GM23338 (cell line): ENCODE results near the gene AGAP1. TPM values are rescaled to one million over a fixed set of nuclear protein-coding genes. Genes with fewer than 3 reads are reported as not detected.

Experiments used
- ATAC-seq: fragments of 200-7000 bp; cut with Tn5 transposase; 3 replicates; pipeline ENCODE4 v1.9.1; 2020
- DNase-seq: peaks from one replicate; pipeline ENCODE4 v3.0.0-alpha.2; 2015; ENCODE audit warnings: low spot score
- H2AFZ ChIP-seq: fragments of 200-600 bp; sonication (generic); 2 replicates; pipeline ENCODE4 v1.8.0; 2016; ENCODE audit warnings: antibody characterized with exemption, mild to moderate bottlenecking, moderate library complexity
- H3F3A ChIP-seq: fragments of 200-600 bp; sonication (generic); replicated peaks from 2 replicates; pipeline ENCODE4 v1.8.0; 2017; ENCODE audit warnings: antibody characterized with exemption, mixed run types, low read depth
- H3K27ac ChIP-seq: fragments of 200-600 bp; sonication (generic); 2 replicates; pipeline ENCODE4 v1.6.1; 2016; ENCODE audit warnings: low read depth
- H3K27me3 ChIP-seq: fragments of 200-600 bp; sonication (generic); 2 replicates; pipeline ENCODE4 v1.8.0; 2016; ENCODE audit warnings: mild to moderate bottlenecking, mixed run types, moderate library complexity; ENCODE audit not compliant: insufficient read depth
- H3K36me3 ChIP-seq: fragments of 200-600 bp; sonication (generic); 2 replicates; pipeline ENCODE4 v1.8.0; 2016; ENCODE audit warnings: mild to moderate bottlenecking; ENCODE audit not compliant: insufficient read depth
- H3K4me1 ChIP-seq: fragments of 200-600 bp; sonication (generic); 2 replicates; pipeline ENCODE4 v1.8.0; 2016; ENCODE audit warnings: mild to moderate bottlenecking, moderate library complexity; ENCODE audit not compliant: insufficient read depth
- H3K4me2 ChIP-seq: fragments of 200-600 bp; sonication (generic); 2 replicates; pipeline ENCODE4 v1.7.1; 2017; ENCODE audit warnings: mixed run types
- H3K4me3 ChIP-seq: fragments of 200-600 bp; sonication (generic); 2 replicates; pipeline ENCODE4 v1.6.1; 2016; ENCODE audit warnings: mixed run types
- H3K79me2 ChIP-seq: fragments of 200-600 bp; sonication (generic); replicated peaks from 2 replicates; pipeline ENCODE4 v1.8.0; 2017; ENCODE audit warnings: mild to moderate bottlenecking; ENCODE audit not compliant: insufficient read depth
- H3K9me2 ChIP-seq: fragments of 200-600 bp; sonication (generic); 2 replicates; pipeline ENCODE4 v1.8.0; 2017; ENCODE audit not compliant: insufficient read depth
- H4K20me1 ChIP-seq: fragments of 200-600 bp; sonication (generic); replicated peaks from 2 replicates; pipeline ENCODE4 v1.8.0; 2017; ENCODE audit warnings: mild to moderate bottlenecking; ENCODE audit not compliant: insufficient read depth
- H3K27ac Mint-ChIP-seq: 2 replicates; pipeline ENCODE4 v1.8.0; 2020; ENCODE audit warnings: inconsistent platforms, mild to moderate bottlenecking, moderate library complexity, mixed read lengths
- H3K27me3 Mint-ChIP-seq: 3 replicates; pipeline ENCODE4 v1.8.0; 2022; ENCODE audit warnings: low read depth, mild to moderate bottlenecking, moderate library complexity, mixed read lengths, inconsistent platforms; ENCODE audit not compliant: insufficient read depth, poor library complexity
- H3K36me3 Mint-ChIP-seq: 3 replicates; pipeline ENCODE4 v1.8.0; 2021; ENCODE audit warnings: low read depth, mild to moderate bottlenecking, inconsistent platforms, moderate library complexity, mixed read lengths
- H3K4me1 Mint-ChIP-seq: 3 replicates; pipeline ENCODE4 v1.8.0; 2020; ENCODE audit warnings: mild to moderate bottlenecking, inconsistent platforms, mixed read lengths
- H3K4me3 Mint-ChIP-seq: 3 replicates; pipeline ENCODE4 v1.8.0; 2021; ENCODE audit warnings: moderate library complexity, mild to moderate bottlenecking, inconsistent platforms, mixed read lengths
- H3K9me3 Mint-ChIP-seq: 3 replicates; pipeline ENCODE4 v1.8.0; 2020; ENCODE audit warnings: moderate library complexity, mild to moderate bottlenecking, inconsistent platforms, mixed read lengths
- CREB1 ChIP-seq: fragments of 250-450 bp; sonication (Bioruptor Pico); IDR thresholded peaks from 2 replicates; pipeline ENCODE4 v1.5.0; 2020; ENCODE audit warnings: low read depth, mild to moderate bottlenecking, moderate library complexity
- CTCF ChIP-seq, 2 experiments: fragments of 200-600 bp in 1 of 2; sonication (generic) in 1 of 2; conservative IDR thresholded peaks; 2 replicates each; pipeline versions ENCODE4 v1.5.1 to v1.6.1; 2016 to 2017; ENCODE audit warnings: antibody characterized with exemption in 2 of 2, low read depth in 2 of 2, mild to moderate bottlenecking in 2 of 2, moderate library complexity in 1 of 2
- ETS1 ChIP-seq: IDR thresholded peaks from 2 replicates; pipeline ENCODE4 v1.6.1; 2016; ENCODE audit warnings: antibody characterized with exemption
- EZH2 ChIP-seq: fragments of 200-600 bp; sonication (generic); IDR thresholded peaks from one replicate; pipeline ENCODE4 v1.8.0; 2017; ENCODE audit warnings: antibody characterized with exemption, mild to moderate bottlenecking, low read depth; ENCODE audit not compliant: unreplicated experiment
- EZH2phosphoT487 ChIP-seq: fragments of 200-600 bp; sonication (generic); IDR thresholded peaks from one replicate; pipeline ENCODE4 v1.8.1; 2018; ENCODE audit warnings: antibody characterized with exemption; ENCODE audit not compliant: unreplicated experiment
- JUNB ChIP-seq: IDR thresholded peaks from one replicate; pipeline ENCODE4 v1.6.1; 2016; ENCODE audit warnings: antibody characterized with exemption; ENCODE audit not compliant: unreplicated experiment
- NANOG ChIP-seq: IDR thresholded peaks from 2 replicates; pipeline ENCODE4 v1.6.1; 2016; ENCODE audit warnings: antibody characterized with exemption, borderline replicate concordance
- POLR2AphosphoS5 ChIP-seq: IDR thresholded peaks from 2 replicates; pipeline ENCODE4 v1.6.1; 2016; ENCODE audit warnings: antibody characterized with exemption, low read depth
- REST ChIP-seq: IDR thresholded peaks from one replicate; pipeline ENCODE4 v1.6.1; 2018; ENCODE audit warnings: antibody characterized with exemption; ENCODE audit not compliant: unreplicated experiment
- STAT1 ChIP-seq: IDR thresholded peaks from one replicate; pipeline ENCODE4 v1.6.1; 2016; ENCODE audit warnings: antibody characterized with exemption; ENCODE audit not compliant: unreplicated experiment
- ZNF114 ChIP-seq: fragments of 250-450 bp; sonication (Bioruptor Pico); IDR thresholded peaks from 2 replicates; pipeline ENCODE4 v1.5.0; 2020; ENCODE audit warnings: mild to moderate bottlenecking, moderate library complexity
- ZNF331 ChIP-seq: fragments of 250-450 bp; sonication (Bioruptor Pico); IDR thresholded peaks from 2 replicates; pipeline ENCODE4 v1.5.0; 2020; ENCODE audit warnings: low read depth, mild to moderate bottlenecking, moderate library complexity
- ZNF462 ChIP-seq: fragments of 250-450 bp; sonication (Bioruptor Pico); IDR thresholded peaks from 2 replicates; pipeline ENCODE4 v1.5.0; 2020; ENCODE audit warnings: mild to moderate bottlenecking, moderate library complexity
- polyA plus RNA-seq: library from polyadenylated mRNA; unstranded; fragments of >200 nt; fragmentation: Nextera tagmentation; extraction: Ambion mirVana; gene quantifications from 2 replicates; pipeline ENCODE4 v1.2.1, GENCODE V29; 2016
- total RNA-seq: library from RNA; depleted of rRNA; stranded (reverse); fragments of >200 nt; shearing (Covaris generic); gene quantifications from 2 replicates; pipeline ENCODE4 v1.2.3, GENCODE V29; 2014

Gene AGAP1
- total and polyA plus RNA-seq, 2 experiments from 2014 or later: 13.3 to 27.9 TPM

- no peak for TF ChIP-seq POLR2AphosphoS5
- TF ChIP-seq ZNF114 (CRISPR knock-in tag): no peak
- no peak for TF ChIP-seq EZH2phosphoT487
- no peak for TF ChIP-seq CTCF (conservative IDR thresholded peaks at IDR 0.05; ENCODE audit: low read depth in 2 of 2)
- no peak for TF ChIP-seq ETS1
- no peak for TF ChIP-seq NANOG
- TF ChIP-seq STAT1: no peak
- TF ChIP-seq ZNF462 (CRISPR knock-in tag): no peak
- no peak for TF ChIP-seq JUNB
- TF ChIP-seq REST: no peak
- TF ChIP-seq CREB1: no peak
- no peak for TF ChIP-seq EZH2
- no peak for TF ChIP-seq ZNF331
- H4K20me1 ChIP-seq: peaks cover 14% of the 10 kb centered on the region
- Mint-ChIP-seq H3K27ac (no peak overlapping the region), H3K4me3 (no peak overlapping the region), H3K36me3 (no peaks in the 10 kb centered on the region; the same call in 2 of the 3 replicates), H3K9me3 (no peaks in the 10 kb centered on the region; the same call in 2 of the 3 replicates), H3K27me3 (peaks cover 9% of the 10 kb centered on the region), H3K4me1 (peaks cover 59% of the 10 kb centered on the region)
- no peaks in the 10 kb centered on the region for H3F3A ChIP-seq
- peaks cover 92% of the 10 kb centered on the region for H3K79me2 ChIP-seq
- H3K27ac ChIP-seq: no peak overlapping the region
- H3K27me3 ChIP-seq: no peaks in the 10 kb centered on the region
- no peaks in the 10 kb centered on the region for H3K9me2 ChIP-seq
- DNase-seq: no peak
- H3K4me3 ChIP-seq: no peak overlapping the region
- H3K36me3 ChIP-seq: no peaks in the 10 kb centered on the region
- H2AFZ ChIP-seq: no peak overlapping the region
- peaks cover 12% of the 10 kb centered on the region for H3K4me1 ChIP-seq
- ATAC-seq: no peak
- H3K4me2 ChIP-seq: no peak overlapping the region
These were observed 43.7 kb downstream of the AGAP1 start for GRCh38 chr2:235537587-235537986.
